SH-SY5Y (cell line): Measurements from ENCODE around the gene ZNRD2.

Source experiments
- GATA2 ChIP-seq: IDR thresholded peaks from 2 replicates; pipeline ENCODE4 v1.6.1; 2011; ENCODE audit warnings: mild to moderate bottlenecking, low read depth, low read length
- GATA3 ChIP-seq: IDR thresholded peaks from 2 replicates; pipeline ENCODE4 v1.6.1; 2011; ENCODE audit warnings: low read depth, mild to moderate bottlenecking, low read length, moderate library complexity

GRCh38 chr11:65592858-65593517 lies 22.7 kb downstream of the ZNRD2 start:
- TF ChIP-seq GATA2 (no peak), GATA3 (no peak)
